Medulla oblongata (tissue), 1 donor: Measurements from ENCODE around the gene ATP5F1E.
"Not testable (repeated sequence)": the region's sequence is repeated elsewhere in the genome, so short reads cannot be mapped to it uniquely, and the experiment has no call there.

Source experiments
- DNase-seq: peaks from one replicate; pipeline ENCODE4 v3.0.0-alpha.2; 2015; ENCODE audit errors: extremely low spot score

Gene ATP5F1E

GRCh38 chr20:59042796-59043631 is 10.9 kb upstream of the ATP5F1E start:
- peak; percentile 95 for DNase-seq

GRCh38 chr20:59042151-59042795 is 10.1 kb upstream of the ATP5F1E start, which contains the start of gene PRELID3B:
TSS of gene PRELID3B (minus strand) at chr20:59042786. CDS start at chr20:59042730, 56 bp downstream.
- DNase-seq, result no peak

- not testable (repeated sequence) for DNase-seq
These were observed 9.4 kb upstream of the ATP5F1E start for GRCh38 chr20:59041487-59041886.

GRCh38 chr20:59040667-59041066 is 8.5 kb upstream of the ATP5F1E start:
- no peak for DNase-seq

- DNase-seq, result no peak
These were observed 7.1 kb upstream of the ATP5F1E start for GRCh38 chr20:59039233-59039632.

- DNase-seq, result no peak
These were observed 5.3 kb upstream of the ATP5F1E start for GRCh38 chr20:59037386-59037785.

- no peak for DNase-seq
These were observed 3.2 kb upstream of the ATP5F1E start for GRCh38 chr20:59035381-59035780.

GRCh38 chr20:59033616-59034165 is 1.6 kb upstream of the ATP5F1E start:
- DNase-seq, result no peak

GRCh38 chr20:59033093-59033492 is 958 bp upstream of the ATP5F1E start:
- no peak for DNase-seq

- DNase-seq, result no peak
These were observed 551 bp upstream of the ATP5F1E start for GRCh38 chr20:59032713-59033059.

- DNase-seq, result no peak
These were observed 542 bp downstream of the ATP5F1E start for GRCh38 chr20:59031564-59032022.

- no peak for DNase-seq
These were observed 1.1 kb downstream of the ATP5F1E start for GRCh38 chr20:59030911-59031563.

- DNase-seq, result no peak
These were observed 3.3 kb downstream of the ATP5F1E start for GRCh38 chr20:59028812-59029211.

- no peak for DNase-seq
These were observed 4.3 kb downstream of the ATP5F1E start for GRCh38 chr20:59027741-59028320.

GRCh38 chr20:59026904-59027740 is 5.0 kb downstream of the ATP5F1E start:
- no peak for DNase-seq

GRCh38 chr20:59025511-59025910 is 6.6 kb downstream of the ATP5F1E start:
- no peak for DNase-seq

- DNase-seq, result no peak
These were observed 7.0 kb downstream of the ATP5F1E start for GRCh38 chr20:59025086-59025485.

- DNase-seq, result no peak
These were observed 8.0 kb downstream of the ATP5F1E start for GRCh38 chr20:59024111-59024530.

GRCh38 chr20:59023616-59024015 is 8.5 kb downstream of the ATP5F1E start:
- no peak for DNase-seq

- DNase-seq, result no peak
These were observed 9.4 kb downstream of the ATP5F1E start for GRCh38 chr20:59022754-59023153.
